PFSK-1 (cell line): ENCODE data around the gene PRCD.

ENCODE experiments used
- POLR2AphosphoS5 ChIP-seq: IDR thresholded peaks from 2 replicates; pipeline ENCODE4 v1.6.1; 2012; ENCODE audit warnings: low read depth, mild to moderate bottlenecking, control low read depth, low read length, moderate library complexity
- SIN3A ChIP-seq: IDR thresholded peaks from 2 replicates; pipeline ENCODE4 v1.6.1; 2012; ENCODE audit warnings: mild to moderate bottlenecking, low read length, moderate library complexity, borderline replicate concordance; ENCODE audit not compliant: insufficient read depth
- TAF1 ChIP-seq: IDR thresholded peaks from 2 replicates; pipeline ENCODE4 v1.6.1; 2012; ENCODE audit warnings: low read length, control low read depth, borderline replicate concordance; ENCODE audit not compliant: insufficient read depth
- TF ChIP-seq, protein P1 (sequence below), 2 experiments: IDR thresholded peaks; 2 replicates each; pipeline versions ENCODE4 v1.6.1 to v1.8.0; 2011 to 2012; ENCODE audit warnings: low read depth in 2 of 2, low read length in 2 of 2, control low read depth in 1 of 2, inconsistent platforms in 1 of 2, mild to moderate bottlenecking in 1 of 2, moderate library complexity in 1 of 2; ENCODE audit not compliant: insufficient read depth in 1 of 2

DNA sequence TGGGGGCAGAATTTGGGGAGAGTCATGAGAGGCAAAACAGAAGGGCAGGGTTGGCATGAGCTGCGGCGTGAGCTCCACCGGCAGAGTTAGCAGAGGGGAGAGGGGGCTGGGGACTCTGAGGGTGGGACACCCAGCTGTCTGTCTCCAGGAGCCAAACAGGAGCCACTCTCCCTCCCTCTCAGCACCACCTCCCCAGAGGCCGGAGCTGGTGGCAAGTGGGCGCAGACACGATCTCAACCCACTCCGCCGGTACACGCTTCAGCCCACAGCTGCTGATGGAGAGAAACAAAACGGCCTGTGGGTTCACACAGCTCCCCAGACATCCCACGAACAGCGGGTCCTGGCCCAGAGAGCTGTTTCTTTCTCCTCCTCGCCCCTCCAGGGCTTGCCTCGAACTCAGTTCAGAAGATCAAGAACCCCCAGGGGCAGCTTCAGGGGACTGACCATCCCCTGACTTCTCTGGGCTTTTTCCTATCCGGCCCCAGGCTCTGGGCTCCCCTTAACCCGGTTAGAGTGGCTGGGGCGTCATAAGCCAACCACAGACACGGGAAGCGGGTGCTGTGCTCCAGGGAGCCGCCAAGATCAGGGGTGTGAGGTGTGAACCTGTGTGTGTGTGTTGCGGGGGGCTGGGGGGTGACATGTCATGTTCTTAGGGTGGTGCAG is 46.2 kb upstream of the PRCD start:
- TF ChIP-seq TAF1 (no peak), POLR2AphosphoS5 (no peak), SIN3A (no peak)
- TF ChIP-seq, protein P1, sequence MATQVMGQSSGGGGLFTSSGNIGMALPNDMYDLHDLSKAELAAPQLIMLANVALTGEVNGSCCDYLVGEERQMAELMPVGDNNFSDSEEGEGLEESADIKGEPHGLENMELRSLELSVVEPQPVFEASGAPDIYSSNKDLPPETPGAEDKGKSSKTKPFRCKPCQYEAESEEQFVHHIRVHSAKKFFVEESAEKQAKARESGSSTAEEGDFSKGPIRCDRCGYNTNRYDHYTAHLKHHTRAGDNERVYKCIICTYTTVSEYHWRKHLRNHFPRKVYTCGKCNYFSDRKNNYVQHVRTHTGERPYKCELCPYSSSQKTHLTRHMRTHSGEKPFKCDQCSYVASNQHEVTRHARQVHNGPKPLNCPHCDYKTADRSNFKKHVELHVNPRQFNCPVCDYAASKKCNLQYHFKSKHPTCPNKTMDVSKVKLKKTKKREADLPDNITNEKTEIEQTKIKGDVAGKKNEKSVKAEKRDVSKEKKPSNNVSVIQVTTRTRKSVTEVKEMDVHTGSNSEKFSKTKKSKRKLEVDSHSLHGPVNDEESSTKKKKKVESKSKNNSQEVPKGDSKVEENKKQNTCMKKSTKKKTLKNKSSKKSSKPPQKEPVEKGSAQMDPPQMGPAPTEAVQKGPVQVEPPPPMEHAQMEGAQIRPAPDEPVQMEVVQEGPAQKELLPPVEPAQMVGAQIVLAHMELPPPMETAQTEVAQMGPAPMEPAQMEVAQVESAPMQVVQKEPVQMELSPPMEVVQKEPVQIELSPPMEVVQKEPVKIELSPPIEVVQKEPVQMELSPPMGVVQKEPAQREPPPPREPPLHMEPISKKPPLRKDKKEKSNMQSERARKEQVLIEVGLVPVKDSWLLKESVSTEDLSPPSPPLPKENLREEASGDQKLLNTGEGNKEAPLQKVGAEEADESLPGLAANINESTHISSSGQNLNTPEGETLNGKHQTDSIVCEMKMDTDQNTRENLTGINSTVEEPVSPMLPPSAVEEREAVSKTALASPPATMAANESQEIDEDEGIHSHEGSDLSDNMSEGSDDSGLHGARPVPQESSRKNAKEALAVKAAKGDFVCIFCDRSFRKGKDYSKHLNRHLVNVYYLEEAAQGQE (IDR thresholded peaks at IDR 0.05; ENCODE audit: insufficient read depth in 1 of 2, low read depth in 2 of 2, low read length in 2 of 2): no peak
